Measurements from ENCODE around the gene SELENOS.

- no peak for TF ChIP-seq CTCF (IDR thresholded peaks at IDR 0.05)
- no peak for TF ChIP-seq POLR2AphosphoS5 (IDR thresholded peaks at IDR 0.05)
- TF ChIP-seq POLR2A (IDR thresholded peaks at IDR 0.05): no peak
Measured at GRCh38 chr15:101307897-101308603, 30.8 kb upstream of the SELENOS start.
